Measurements from ENCODE around the gene UBR3.
A peak's percentile ranks its signal among the peaks of the same experiment; 100 is the strongest.
"Not testable (repeated sequence)": the region's sequence is repeated elsewhere in the genome, so short reads cannot be mapped to it uniquely, and the experiment has no call there.

UBR3 gene

DNA sequence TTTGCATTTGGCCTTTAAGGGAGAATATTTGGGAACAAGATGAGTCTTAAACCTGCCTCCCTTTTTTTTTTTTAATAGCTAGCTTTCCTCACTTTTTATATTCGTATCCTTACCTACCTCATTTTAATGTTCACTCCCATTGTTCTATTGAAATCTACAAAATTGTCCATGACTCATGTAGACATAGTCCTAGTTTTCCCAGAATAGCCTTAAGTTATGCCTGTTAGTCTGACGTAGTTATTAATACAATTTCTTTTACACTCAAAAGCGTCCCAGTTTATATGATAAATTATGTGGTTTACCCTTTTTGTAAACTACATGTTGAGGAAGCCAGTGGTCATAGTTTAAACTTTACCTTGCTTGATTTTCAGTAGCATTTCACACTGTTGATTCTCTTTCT is 73.4 kb downstream of the UBR3 start:
- Histone ChIP-seq H3K27ac (ENCODE audit: low read depth, low read length) (no peak overlapping the region), H3K36me3 (ENCODE audit: insufficient read depth, low read length) (no peaks in the 10 kb centered on the region; the same call in 1 of the 2 replicates), H3K79me2 (ENCODE audit: control insufficient read depth, insufficient read depth, low read length, unreplicated experiment) (no peaks in the 10 kb centered on the region), H3K27me3 (ENCODE audit: insufficient read depth, low read length) (no peaks in the 10 kb centered on the region), H2AFZ (ENCODE audit: low read length, unreplicated experiment) (no peak overlapping the region), H3K4me1 (ENCODE audit: control insufficient read depth, insufficient read depth, low read length, unreplicated experiment) (no peaks in the 10 kb centered on the region), H3K4me3 (ENCODE audit: low read depth, low read length) (no peak overlapping the region)

DNA sequence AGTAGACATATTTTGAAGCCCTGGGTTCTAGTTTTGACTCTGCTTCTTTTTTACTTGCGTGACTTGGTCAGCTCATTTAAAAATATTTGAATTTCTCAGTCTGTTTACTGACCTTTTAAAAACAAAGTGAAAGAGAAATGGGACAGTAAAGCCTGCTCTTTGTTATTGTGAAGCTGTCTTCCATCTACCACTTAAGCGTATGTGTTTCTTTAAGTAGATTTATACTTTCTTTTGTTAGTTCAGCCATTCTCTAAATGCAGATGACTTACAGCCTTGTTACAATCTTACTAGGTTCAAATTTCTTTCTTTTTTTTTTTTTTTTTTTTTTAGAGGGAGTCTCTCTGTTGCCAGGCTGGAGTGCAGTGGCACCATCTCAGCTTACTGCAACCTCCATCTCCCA is 79.5 kb downstream of the UBR3 start:
- H3K27ac ChIP-seq (ENCODE audit: low read depth, low read length), result no peak overlapping the region
- no peaks in the 10 kb centered on the region for H3K4me1 ChIP-seq (ENCODE audit: control insufficient read depth, insufficient read depth, low read length, unreplicated experiment)
- H3K79me2 ChIP-seq (ENCODE audit: control insufficient read depth, insufficient read depth, low read length, unreplicated experiment), result no peaks in the 10 kb centered on the region
- no peak overlapping the region for H3K4me3 ChIP-seq (ENCODE audit: low read depth, low read length)
- no peaks in the 10 kb centered on the region for H3K27me3 ChIP-seq (ENCODE audit: insufficient read depth, low read length)
- no peaks in the 10 kb centered on the region for H3K36me3 ChIP-seq (ENCODE audit: insufficient read depth, low read length)
- no peak overlapping the region for H2AFZ ChIP-seq (ENCODE audit: low read length, unreplicated experiment)

DNA sequence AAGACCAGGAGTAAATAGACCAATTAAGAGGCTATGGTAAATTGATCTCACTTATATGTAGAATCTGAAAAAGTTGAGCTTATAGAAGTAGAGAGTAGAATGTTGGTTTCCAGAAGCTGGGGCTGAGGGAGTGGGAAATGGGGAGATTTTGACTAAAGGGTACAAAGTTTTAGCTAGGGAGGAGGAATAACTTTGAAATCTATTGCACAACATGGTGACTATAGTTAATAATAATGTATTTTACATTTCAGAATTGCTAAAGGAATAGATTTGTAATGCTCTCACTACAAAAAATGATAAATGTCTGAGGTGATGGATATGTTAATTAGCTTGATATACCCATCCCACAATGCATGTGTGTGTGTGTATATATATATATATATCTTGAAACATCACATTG is 82.1 kb downstream of the UBR3 start:
- Histone ChIP-seq H2AFZ (ENCODE audit: low read length, unreplicated experiment) (no peak overlapping the region), H3K36me3 (ENCODE audit: insufficient read depth, low read length) (no peaks in the 10 kb centered on the region), H3K27ac (ENCODE audit: low read depth, low read length) (no peak overlapping the region), H3K4me1 (ENCODE audit: control insufficient read depth, insufficient read depth, low read length, unreplicated experiment) (no peaks in the 10 kb centered on the region), H3K27me3 (ENCODE audit: insufficient read depth, low read length) (no peaks in the 10 kb centered on the region), H3K4me3 (ENCODE audit: low read depth, low read length) (no peak overlapping the region), H3K79me2 (ENCODE audit: control insufficient read depth, insufficient read depth, low read length, unreplicated experiment) (no peaks in the 10 kb centered on the region)

DNA sequence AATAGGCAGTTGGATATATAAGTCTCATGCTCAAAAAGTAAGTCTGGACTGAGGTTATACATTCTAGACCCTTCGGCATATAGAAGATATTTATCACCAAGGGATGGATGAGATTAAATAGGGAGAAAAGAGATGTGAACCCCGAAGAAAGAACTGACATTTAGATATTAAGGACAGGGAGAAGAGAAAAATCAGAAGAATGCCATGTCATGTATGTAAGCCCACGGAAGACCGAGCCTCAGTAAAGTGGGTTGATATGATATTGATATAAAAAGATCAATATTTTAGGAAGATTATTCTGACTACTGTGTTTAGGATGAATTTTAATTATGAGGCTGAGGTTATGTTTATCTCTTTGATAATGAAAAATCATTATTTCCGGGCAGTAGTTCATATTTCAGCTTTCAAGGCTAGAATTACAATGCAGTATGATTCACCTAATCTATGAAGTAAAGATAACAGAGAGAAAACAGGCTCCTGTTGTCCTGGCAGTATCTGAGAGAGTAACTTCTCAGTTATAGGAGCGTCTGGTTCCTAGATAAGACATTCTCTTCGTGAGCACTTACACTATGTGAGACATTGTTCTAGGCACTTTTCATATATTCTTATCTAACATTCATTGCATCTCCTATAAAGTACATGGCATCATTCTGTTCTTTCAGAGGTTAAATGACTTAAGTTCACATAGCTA is 83.0 kb downstream of the UBR3 start:
- no peaks in the 10 kb centered on the region for H3K27me3 ChIP-seq (ENCODE audit: insufficient read depth, low read length)
- no peak overlapping the region for H3K4me3 ChIP-seq (ENCODE audit: low read depth, low read length)
- H2AFZ ChIP-seq (ENCODE audit: low read length, unreplicated experiment), result no peak overlapping the region
- no peak overlapping the region for H3K27ac ChIP-seq (ENCODE audit: low read depth, low read length)
- no peaks in the 10 kb centered on the region for H3K79me2 ChIP-seq (ENCODE audit: control insufficient read depth, insufficient read depth, low read length, unreplicated experiment)
- no peaks in the 10 kb centered on the region for H3K4me1 ChIP-seq (ENCODE audit: control insufficient read depth, insufficient read depth, low read length, unreplicated experiment)
- H3K36me3 ChIP-seq (ENCODE audit: insufficient read depth, low read length), result no peaks in the 10 kb centered on the region

DNA sequence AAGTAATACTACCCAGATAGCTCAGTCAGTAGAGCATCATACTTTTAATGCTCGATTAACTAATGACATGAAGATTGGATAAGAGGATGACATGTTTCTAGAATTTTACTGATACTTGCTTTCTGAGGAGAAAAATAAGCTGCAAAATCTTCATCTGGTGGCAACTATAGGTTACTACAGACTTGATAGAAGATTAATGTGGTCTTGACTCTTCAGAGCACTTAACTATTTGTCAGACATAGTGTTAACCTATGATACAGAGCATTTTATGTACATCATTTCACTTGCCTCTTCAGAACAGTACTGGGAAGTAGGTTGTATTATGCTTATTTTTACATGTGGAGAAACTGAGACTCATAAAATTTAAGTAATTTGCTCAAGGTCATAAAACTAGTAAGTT is 83.9 kb downstream of the UBR3 start:
- Histone ChIP-seq H3K4me3 (ENCODE audit: low read depth, low read length) (no peak overlapping the region), H3K27ac (ENCODE audit: low read depth, low read length) (no peak overlapping the region), H3K36me3 (ENCODE audit: insufficient read depth, low read length) (no peaks in the 10 kb centered on the region)

DNA sequence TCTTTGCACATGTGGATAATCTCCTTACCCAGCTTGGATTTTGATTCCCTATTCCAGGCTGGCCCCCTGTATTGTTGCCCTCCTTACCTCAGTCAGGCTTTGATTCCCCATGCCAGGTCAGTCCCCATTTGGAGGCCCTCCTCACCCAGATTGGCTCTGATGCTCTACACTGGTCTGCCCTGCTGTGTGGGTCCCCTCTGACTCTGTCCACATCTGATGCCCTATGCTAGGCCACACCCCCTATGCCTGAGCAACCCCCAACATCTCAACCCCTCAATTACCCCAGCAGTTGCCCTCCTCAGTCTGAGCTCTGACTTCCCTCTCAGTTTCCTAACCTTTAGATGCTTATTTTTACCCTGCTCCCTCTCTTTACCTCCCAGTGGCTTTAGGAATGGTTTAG is 89.4 kb downstream of the UBR3 start:
- peaks cover 2% of the 10 kb centered on the region for H3K79me2 ChIP-seq (ENCODE audit: control insufficient read depth, insufficient read depth, low read length, unreplicated experiment)
- H3K36me3 ChIP-seq (ENCODE audit: insufficient read depth, low read length), result no peaks in the 10 kb centered on the region

More for the DNA sequence above, 83.9 kb downstream of the UBR3 start:
- no peaks in the 10 kb centered on the region for H3K79me2 ChIP-seq (ENCODE audit: control insufficient read depth, insufficient read depth, low read length, unreplicated experiment)
- H3K27me3 ChIP-seq (ENCODE audit: insufficient read depth, low read length), result no peaks in the 10 kb centered on the region
- H3K4me1 ChIP-seq (ENCODE audit: control insufficient read depth, insufficient read depth, low read length, unreplicated experiment), result no peaks in the 10 kb centered on the region
- no peak overlapping the region for H2AFZ ChIP-seq (ENCODE audit: low read length, unreplicated experiment)

DNA sequence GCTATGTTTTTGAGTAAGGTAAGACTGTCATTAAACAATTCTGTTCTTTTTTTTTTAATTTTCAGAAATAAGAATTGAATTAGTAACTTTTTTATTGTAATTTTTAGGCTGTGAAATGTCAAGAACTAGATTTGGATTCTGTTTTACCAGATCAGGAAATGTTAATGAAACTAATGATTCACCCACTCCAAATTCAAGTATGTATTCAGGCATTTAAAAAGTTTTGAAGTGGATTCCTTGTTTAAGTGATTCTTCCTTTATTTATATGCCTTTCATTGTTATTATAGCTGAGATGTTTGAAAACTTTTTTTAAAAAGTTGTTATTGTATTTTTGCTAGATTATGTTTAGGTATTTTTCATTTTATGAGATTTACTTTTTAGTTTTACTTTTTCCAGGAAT is 96.7 kb downstream of the UBR3 start:
- Histone ChIP-seq H3K4me1 (ENCODE audit: control insufficient read depth, insufficient read depth, low read length, unreplicated experiment) (no peaks in the 10 kb centered on the region), H3K27me3 (ENCODE audit: insufficient read depth, low read length) (no peaks in the 10 kb centered on the region), H3K79me2 (ENCODE audit: control insufficient read depth, insufficient read depth, low read length, unreplicated experiment) (no peaks in the 10 kb centered on the region), H3K4me3 (ENCODE audit: low read depth, low read length) (no peak overlapping the region), H3K27ac (ENCODE audit: low read depth, low read length) (no peak overlapping the region), H3K36me3 (ENCODE audit: insufficient read depth, low read length) (no peaks in the 10 kb centered on the region; the same call in 1 of the 2 replicates), H2AFZ (ENCODE audit: low read length, unreplicated experiment) (no peak overlapping the region)

More for the DNA sequence above, 89.4 kb downstream of the UBR3 start:
- no peak overlapping the region for H2AFZ ChIP-seq (ENCODE audit: low read length, unreplicated experiment)
- no peak overlapping the region for H3K27ac ChIP-seq (ENCODE audit: low read depth, low read length)
- no peaks in the 10 kb centered on the region for H3K27me3 ChIP-seq (ENCODE audit: insufficient read depth, low read length)
- no peak overlapping the region for H3K4me3 ChIP-seq (ENCODE audit: low read depth, low read length)
- no peaks in the 10 kb centered on the region for H3K4me1 ChIP-seq (ENCODE audit: control insufficient read depth, insufficient read depth, low read length, unreplicated experiment)

DNA sequence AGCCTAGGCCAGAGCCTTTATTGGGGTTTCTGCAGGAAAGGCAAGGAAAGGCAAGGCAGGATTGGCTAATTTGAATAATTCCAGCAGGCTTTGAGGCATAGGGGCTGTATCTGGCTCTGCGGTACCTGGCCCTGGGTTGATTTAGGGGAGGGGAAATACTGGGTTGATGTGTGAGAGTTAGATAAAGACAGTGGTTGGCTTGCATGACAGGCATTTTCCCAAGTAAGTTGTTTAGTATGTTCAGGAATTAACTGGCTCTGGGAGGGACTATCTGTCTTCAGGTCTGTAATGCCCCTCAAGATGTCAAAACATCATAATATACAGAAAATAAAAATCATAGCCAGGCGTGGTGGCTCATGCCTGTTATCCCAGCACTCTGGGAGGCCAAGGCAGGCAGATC is 98.7 kb downstream of the UBR3 start:
- no peaks in the 10 kb centered on the region for H3K79me2 ChIP-seq (ENCODE audit: control insufficient read depth, insufficient read depth, low read length, unreplicated experiment)

DNA sequence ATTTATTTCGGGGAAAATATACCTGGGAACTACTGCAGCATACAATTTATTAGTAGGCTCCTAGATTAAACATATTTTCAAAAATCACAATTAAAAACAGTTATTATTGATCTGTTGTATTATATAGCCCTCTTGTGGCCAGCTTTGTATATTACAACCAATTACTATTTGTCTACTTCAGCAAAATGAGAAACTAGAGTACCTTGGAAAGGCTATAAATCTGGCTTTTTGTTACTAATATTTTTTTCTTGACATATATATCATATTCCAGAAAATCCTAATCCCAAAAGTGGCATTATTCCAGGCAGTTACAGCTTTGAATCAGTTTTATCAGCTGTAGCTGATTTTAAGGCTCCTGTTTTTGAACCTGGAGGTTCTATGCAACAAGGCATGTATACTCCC is 101.2 kb downstream of the UBR3 start:
- Histone ChIP-seq H3K27me3 (ENCODE audit: insufficient read depth, low read length) (no peaks in the 10 kb centered on the region), H3K79me2 (ENCODE audit: control insufficient read depth, insufficient read depth, low read length, unreplicated experiment) (no peaks in the 10 kb centered on the region), H2AFZ (ENCODE audit: low read length, unreplicated experiment) (no peak overlapping the region), H3K36me3 (ENCODE audit: insufficient read depth, low read length) (no peaks in the 10 kb centered on the region; the same call in 1 of the 2 replicates), H3K4me1 (ENCODE audit: control insufficient read depth, insufficient read depth, low read length, unreplicated experiment) (no peaks in the 10 kb centered on the region), H3K4me3 (ENCODE audit: low read depth, low read length) (no peak overlapping the region), H3K27ac (ENCODE audit: low read depth, low read length) (no peak overlapping the region)

More for the DNA sequence above, 98.7 kb downstream of the UBR3 start:
- Histone ChIP-seq H3K4me1 (ENCODE audit: control insufficient read depth, insufficient read depth, low read length, unreplicated experiment) (no peaks in the 10 kb centered on the region), H3K36me3 (ENCODE audit: insufficient read depth, low read length) (no peaks in the 10 kb centered on the region; the same call in 1 of the 2 replicates), H3K4me3 (ENCODE audit: low read depth, low read length) (no peak overlapping the region), H2AFZ (ENCODE audit: low read length, unreplicated experiment) (no peak overlapping the region), H3K27ac (ENCODE audit: low read depth, low read length) (no peak overlapping the region), H3K27me3 (ENCODE audit: insufficient read depth, low read length) (no peaks in the 10 kb centered on the region)

DNA sequence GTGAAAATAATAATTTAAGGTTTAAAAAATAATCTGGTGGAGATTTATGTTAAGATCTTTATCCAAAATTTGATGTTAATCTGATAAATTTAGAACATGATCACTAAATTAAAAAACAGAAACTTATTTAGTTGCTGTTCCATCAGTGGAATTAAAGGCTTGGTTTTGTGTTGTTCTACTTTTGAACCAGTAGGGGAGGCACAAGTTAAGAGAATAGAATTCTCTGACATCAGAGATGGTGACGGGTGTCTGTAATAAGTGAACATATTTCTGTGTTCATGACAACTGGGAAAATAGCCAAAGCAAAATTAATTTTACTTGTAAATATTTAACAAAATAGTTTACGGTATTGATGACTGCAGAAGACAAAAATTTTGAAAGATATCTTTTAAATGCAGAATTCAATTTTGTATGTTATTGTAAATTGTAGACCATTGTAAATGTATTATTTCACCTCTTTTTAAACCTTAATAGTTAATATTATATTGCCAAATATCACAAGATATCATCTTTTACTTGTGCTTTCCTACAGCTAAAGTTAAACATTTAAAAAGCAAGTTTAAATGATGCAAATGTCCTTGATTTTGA is 106.0 kb downstream of the UBR3 start:
- no peaks in the 10 kb centered on the region for H3K36me3 ChIP-seq (ENCODE audit: insufficient read depth, low read length)

DNA sequence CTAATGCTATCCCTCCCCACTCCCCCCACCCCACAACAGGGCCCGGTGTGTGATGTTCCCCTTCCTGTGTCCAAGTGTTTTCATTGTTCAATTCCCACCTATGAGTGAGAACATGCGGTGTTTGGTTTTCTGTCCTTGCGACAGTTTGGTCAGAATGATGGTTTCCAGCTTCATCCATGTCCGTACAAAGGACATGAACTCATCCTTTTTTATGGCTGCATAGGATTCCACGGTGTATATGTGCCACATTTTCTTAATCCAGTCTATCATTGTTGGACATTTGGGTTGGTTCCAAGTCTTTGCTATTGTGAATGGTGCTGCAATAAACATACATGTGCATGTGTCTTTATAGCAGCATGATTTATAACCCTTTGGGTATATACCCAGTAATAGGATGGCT is 109.4 kb downstream of the UBR3 start:
- H3K27me3 ChIP-seq (ENCODE audit: insufficient read depth, low read length); H3K79me2 ChIP-seq (ENCODE audit: control insufficient read depth, insufficient read depth, low read length, unreplicated experiment); H3K36me3 ChIP-seq (ENCODE audit: insufficient read depth, low read length); H3K27ac ChIP-seq (ENCODE audit: low read depth, low read length); H2AFZ ChIP-seq (ENCODE audit: low read length, unreplicated experiment); H3K4me3 ChIP-seq (ENCODE audit: low read depth, low read length); H3K4me1 ChIP-seq (ENCODE audit: control insufficient read depth, insufficient read depth, low read length, unreplicated experiment): not testable (repeated sequence)

More for the DNA sequence above, 106.0 kb downstream of the UBR3 start:
- no peaks in the 10 kb centered on the region for H3K79me2 ChIP-seq (ENCODE audit: control insufficient read depth, insufficient read depth, low read length, unreplicated experiment)
- H3K27me3 ChIP-seq (ENCODE audit: insufficient read depth, low read length), result no peaks in the 10 kb centered on the region
- H2AFZ ChIP-seq (ENCODE audit: low read length, unreplicated experiment), result no peak overlapping the region
- H3K4me1 ChIP-seq (ENCODE audit: control insufficient read depth, insufficient read depth, low read length, unreplicated experiment), result no peaks in the 10 kb centered on the region
- H3K4me3 ChIP-seq (ENCODE audit: low read depth, low read length), result peak overlapping the region; percentile 58
- H3K27ac ChIP-seq (ENCODE audit: low read depth, low read length), result no peak overlapping the region
